ENCODE results near the gene PLD3.

GRCh38 chr19:40398417-40399131 lies 50.1 kb downstream of the PLD3 start:
- TF ChIP-seq CTCF (IDR thresholded peaks at IDR 0.05), result no peak
- TF ChIP-seq POLR2A (IDR thresholded peaks at IDR 0.05), result no peak

Data from right lobe of liver (tissue), 4 donors.